HepG2 (cell line): ENCODE results near the gene PEX12. TPM values are rescaled to one million over a fixed set of nuclear protein-coding genes. Genes with fewer than 3 reads are reported as not detected.

Source experiments
- ATAC-seq: fragments of 200-7000 bp; cut with Tn5 transposase; 3 replicates; pipeline ENCODE4 v1.9.1; 2020; ENCODE audit warnings: mild to moderate bottlenecking, moderate library complexity
- BruUV-seq: library from RNA; stranded (reverse); fragments of 400-500 nt; replicated peaks from 2 replicates; lab custom pipeline; 2021; lab: Mats Ljungman, UMichigan
- CTCF ChIA-PET: fragments of 300-600 bp; formaldehyde crosslinking; extraction: SDS; loops from one replicate; lab custom pipeline; 2021; ENCODE audit warnings: low total read pairs, inconsistent platforms, low intra/inter-chr PET ratio; lab: Yijun Ruan, JAX
- POLR2A ChIA-PET: fragments of 350-600 bp; sonication (Branson Sonifier 250); formaldehyde crosslinking; loops from one replicate; lab custom pipeline; 2020; ENCODE audit warnings: antibody characterized with exemption, inconsistent platforms; lab: Yijun Ruan, JAX
- DNase-seq: peaks from one replicate; pipeline ENCODE4 v3.0.0-alpha.2; 2015; ENCODE audit warnings: low spot score
- FAIRE-seq: peaks from 3 replicates; lab custom pipeline; 2011; peaks lifted over from hg19 to GRCh38; lab: Jason Lieb, UNC
- H2AFZ ChIP-seq: one replicate; pipeline ENCODE4 v1.6.1; 2011; ENCODE audit warnings: low read length, inconsistent platforms
- H3K27ac ChIP-seq: fragments of 300-600 bp; 3 replicates; pipeline ENCODE4 v1.8.0; 2011; ENCODE audit warnings: mixed run types, mild to moderate bottlenecking, mixed read lengths, low read length, inconsistent platforms; ENCODE audit not compliant: insufficient read depth; ENCODE audit errors: extremely low read length
- H3K27me3 ChIP-seq, 2 experiments: fragments of 200-600 bp in 1 of 2; 2 replicates in 1 of 2; 3 replicates in 1 of 2; pipeline versions ENCODE4 v1.6.0 to v1.8.0; 2011; ENCODE audit warnings: low read length in 2 of 2, mild to moderate bottlenecking in 2 of 2, moderate library complexity in 2 of 2, inconsistent platforms in 1 of 2; ENCODE audit not compliant: insufficient read depth in 2 of 2, control insufficient read depth in 1 of 2
- H3K36me3 ChIP-seq, 2 experiments: fragments of 200-600 bp in 1 of 2; replicated peaks in 1 of 2; 2 replicates in 1 of 2; 3 replicates in 1 of 2; pipeline versions ENCODE4 v1.5.1 to v1.8.0; 2011; ENCODE audit warnings: low read length in 2 of 2, inconsistent platforms in 1 of 2; ENCODE audit not compliant: insufficient read depth in 2 of 2, control insufficient read depth in 1 of 2
- H3K4me1 ChIP-seq: 2 replicates; pipeline ENCODE4 v1.5.1; 2012; ENCODE audit warnings: low read length, inconsistent platforms; ENCODE audit not compliant: insufficient read depth
- H3K4me2 ChIP-seq: 2 replicates; pipeline ENCODE4 v1.6.0; 2011; ENCODE audit warnings: low read depth, low read length, inconsistent platforms
- H3K4me3 ChIP-seq, 3 experiments: fragments of 200-600 bp in 1 of 3; sonication (generic), shearing (Covaris generic) in 1 of 3; replicated peaks in 1 of 3; 2 replicates each; pipeline ENCODE4 v1.5.1; 2011 to 2016; ENCODE audit warnings: low read length in 3 of 3, inconsistent platforms in 2 of 3, low read depth in 2 of 3, mild to moderate bottlenecking in 2 of 3, control low read depth in 1 of 3, mixed read lengths in 1 of 3; ENCODE audit not compliant: insufficient read depth in 1 of 3
- H3K79me2 ChIP-seq: one replicate; pipeline ENCODE4 v1.6.1; 2011; ENCODE audit warnings: low read length, inconsistent platforms; ENCODE audit not compliant: insufficient read depth
- H3K9ac ChIP-seq: 2 replicates; pipeline ENCODE4 v1.6.0; 2011; ENCODE audit warnings: mild to moderate bottlenecking, low read depth, low read length, inconsistent platforms; ENCODE audit not compliant: insufficient read depth
- H3K9me3 ChIP-seq: 2 replicates; pipeline ENCODE4 v1.5.1; 2012; ENCODE audit warnings: mild to moderate bottlenecking, low read length
- H4K20me1 ChIP-seq: 2 replicates; pipeline ENCODE4 v1.6.0; 2011; ENCODE audit warnings: inconsistent platforms, mild to moderate bottlenecking, low read length, moderate library complexity; ENCODE audit not compliant: insufficient read depth
- ARHGAP35 ChIP-seq: sonication (generic); formaldehyde crosslinking; IDR thresholded peaks from 2 replicates; pipeline ENCODE4 v1.9.0; 2022; ENCODE audit warnings: mild to moderate bottlenecking, inconsistent platforms, moderate library complexity, missing genetic modification reagents, borderline replicate concordance
- ASH2L ChIP-seq: fragments of 300-600, 200-600 bp; sonication (generic); IDR thresholded peaks from 2 replicates; pipeline ENCODE4 v1.7.0; 2017; ENCODE audit warnings: low read depth, mild to moderate bottlenecking, moderate library complexity, mixed read lengths, low read length; ENCODE audit not compliant: insufficient read length
- MEF2D ChIP-seq: sonication (generic); formaldehyde crosslinking; IDR thresholded peaks from 2 replicates; pipeline ENCODE4 v1.5.1; 2020; ENCODE audit warnings: mild to moderate bottlenecking, missing genetic modification reagents
- MIER2 ChIP-seq: IDR thresholded peaks from 2 replicates; pipeline ENCODE4 v1.6.1; 2016; ENCODE audit warnings: missing biosample characterization, missing genetic modification reagents
- NRL ChIP-seq: sonication (generic); formaldehyde crosslinking; IDR thresholded peaks from 2 replicates; pipeline ENCODE4 v1.5.0; 2020; ENCODE audit warnings: missing genetic modification reagents, mild to moderate bottlenecking, moderate library complexity, borderline replicate concordance
- RAD21 ChIP-seq: fragments of 450-650 bp; formaldehyde crosslinking; IDR thresholded peaks from 2 replicates; pipeline ENCODE4 v1.5.0; 2020; ENCODE audit warnings: mild to moderate bottlenecking
- RFXAP ChIP-seq: sonication (generic); formaldehyde crosslinking; IDR thresholded peaks from 2 replicates; pipeline ENCODE4 v1.4.0; 2020; ENCODE audit warnings: missing genetic modification reagents, borderline replicate concordance
- SMC3 ChIP-seq: IDR thresholded peaks from 2 replicates; pipeline ENCODE4 v1.6.1; 2011; ENCODE audit warnings: low read length, improper control_type of control experiment
- STAG1 ChIP-seq: sonication (generic); formaldehyde crosslinking; IDR thresholded peaks from 2 replicates; pipeline ENCODE4 v1.4.0; 2020; ENCODE audit warnings: missing genetic modification reagents
- TEAD3 ChIP-seq: optimal IDR thresholded peaks from 2 replicates; pipeline ENCODE3; 2016; ENCODE audit warnings: borderline replicate concordance
- ZBTB38 ChIP-seq: sonication (generic); formaldehyde crosslinking; IDR thresholded peaks from 2 replicates; pipeline ENCODE4 v1.5.1; 2020; ENCODE audit warnings: mild to moderate bottlenecking, missing genetic modification reagents
- ZNF260 ChIP-seq: sonication (generic); formaldehyde crosslinking; IDR thresholded peaks from 2 replicates; pipeline ENCODE4 v1.4.0; 2020; ENCODE audit warnings: missing genetic modification reagents, low read depth, mild to moderate bottlenecking, borderline replicate concordance
- ZNF33A ChIP-seq: sonication (generic); formaldehyde crosslinking; IDR thresholded peaks from 2 replicates; pipeline ENCODE4 v1.5.1; 2020; ENCODE audit warnings: missing genetic modification reagents, mild to moderate bottlenecking, moderate library complexity, borderline replicate concordance
- ZNF782 ChIP-seq: sonication (generic); formaldehyde crosslinking; IDR thresholded peaks from 2 replicates; pipeline ENCODE4 v1.4.0; 2020; ENCODE audit warnings: missing genetic modification reagents, mild to moderate bottlenecking, borderline replicate concordance
- WGBS: methylation state at CpG from one replicate; pipeline ENCODE4 v1.1.6; 2017; ENCODE audit warnings: low lambda C conversion rate; 5-methylcytosine and 5-hydroxymethylcytosine counted together
- in situ Hi-C: cut with HindIII; loops from 2 replicates; pipeline ENCODE4 v1.10.0; 2017; ENCODE audit warnings: low pct_unique_long_range_greater_than_20kb; ENCODE audit not compliant: extremely low pct_ligation_motif_present
- intact Hi-C: fragments of 100-400 bp; cut with micrococcal nuclease; formaldehyde crosslinking; loops from one replicate; pipeline ENCODE4 v1.10.0; 2022; ENCODE audit not compliant: unreplicated experiment
- polyA plus RNA-seq, 8 experiments: library from polyadenylated mRNA; depleted of rRNA in 3 of 8; stranded (reverse) in 7 of 8; unstranded in 1 of 8; fragments of >200 nt; fragmentation: Illumina TruSeq in 4 of 8; extraction: Trizol in 4 of 8; gene quantifications; 2 replicates each; pipeline versions ENCODE4 v1.2.1 to v1.2.3, GENCODE V29; 2011 to 2016; ENCODE audit warnings: low read depth in 4 of 8, missing spikeins in 1 of 8, mixed read lengths in 1 of 8; ENCODE audit not compliant: insufficient read depth in 1 of 8
- total RNA-seq, 5 experiments: library from RNA; depleted of rRNA; stranded (reverse); fragments of >200 nt; fragmentation: Illumina TruSeq; extraction: Trizol; gene quantifications; 2 replicates each; pipeline ENCODE4 v1.2.3, GENCODE V29; 2016; ENCODE audit warnings: low read depth in 1 of 5
- TF ChIP-seq, protein P1 (sequence below): sonication (generic); formaldehyde crosslinking; IDR thresholded peaks from 2 replicates; pipeline ENCODE4 v1.5.0; 2020; ENCODE audit warnings: mild to moderate bottlenecking, missing genetic modification reagents, moderate library complexity
- TF ChIP-seq, protein P2 (sequence below): sonication (generic); formaldehyde crosslinking; IDR thresholded peaks from 2 replicates; pipeline ENCODE4 v1.4.0; 2020; ENCODE audit warnings: missing genetic modification reagents, low read depth, mild to moderate bottlenecking, borderline replicate concordance
- TF ChIP-seq, protein P3 (sequence below): IDR thresholded peaks from 2 replicates; pipeline ENCODE4 v1.6.1; 2016; ENCODE audit warnings: control low read depth
- TF ChIP-seq, protein P4 (sequence below): sonication (generic); formaldehyde crosslinking; IDR thresholded peaks from 2 replicates; pipeline ENCODE4 v1.5.0; 2020; ENCODE audit warnings: missing genetic modification reagents, mild to moderate bottlenecking, borderline replicate concordance
- TF ChIP-seq, protein P5 (sequence below): sonication (generic); formaldehyde crosslinking; IDR thresholded peaks from 2 replicates; pipeline ENCODE4 v1.4.0; 2020; ENCODE audit warnings: missing genetic modification reagents, mild to moderate bottlenecking, borderline replicate concordance

Gene PEX12
- total and polyA plus RNA-seq, 2 of the 13 experiments (the other 11 are each of a cell fraction or from before 2014, with no cell fraction given), result 5.1 to 11.9 TPM

DNA sequence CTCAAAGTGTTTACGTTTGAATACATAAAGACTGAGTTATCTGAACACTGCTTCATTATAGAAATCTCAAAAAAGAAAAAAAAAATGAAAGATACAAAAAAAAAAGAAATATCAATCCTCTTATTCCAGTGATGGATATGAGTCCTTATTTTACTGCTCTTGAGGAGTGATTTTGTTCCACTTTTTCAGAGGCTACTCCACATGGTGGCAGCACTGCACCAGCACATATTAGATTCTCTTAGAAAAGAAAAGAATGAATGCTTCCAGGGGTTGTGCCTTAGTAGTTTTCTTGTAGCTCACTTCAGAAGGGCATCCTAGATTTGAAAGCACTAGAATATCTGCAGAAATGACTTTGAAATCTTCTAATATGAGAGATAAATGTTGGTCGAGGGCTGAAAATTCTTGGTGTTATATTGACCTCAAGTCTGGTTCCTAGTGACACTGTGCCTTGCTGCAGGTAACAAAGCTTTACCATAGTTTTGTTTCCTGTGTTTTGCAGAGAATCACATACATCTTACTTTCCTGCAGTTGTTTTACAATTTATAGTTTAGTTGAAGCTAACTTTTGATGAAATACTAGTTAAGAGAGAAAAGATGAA is 34.7 kb upstream of the PEX12 start:
- in situ Hi-C loops, result loop anchor here (5.0 kb wide), 1 partner anchor 134 kb away; no protein-coding TSS in a partner anchor
- ATAC-seq, result no peak
- Histone ChIP-seq H3K79me2 (no peaks in the 10 kb centered on the region), H3K36me3 (peaks cover 7 to 26% of the 10 kb centered on the region in 2 experiments), H3K9me3 (no peaks in the 10 kb centered on the region), H3K9ac (no peak overlapping the region), H2AFZ (no peak overlapping the region), H3K27me3 (no peaks in the 10 kb centered on the region), H3K4me1 (no peaks in the 10 kb centered on the region), H3K4me3 (no peak overlapping the region), H4K20me1 (no peaks in the 10 kb centered on the region), H3K4me2 (no peak overlapping the region), H3K27ac (no peak overlapping the region)
- ChIA-PET POLR2A (interaction anchor here (0.9 kb wide), 1 partner anchor 24 kb away, joined by 3 read pairs; no protein-coding TSS in a partner anchor), CTCF (interaction anchor here (2.6 kb wide), 1 partner anchor 134 kb away, joined by 54 read pairs; no protein-coding TSS in a partner anchor)
- peak; percentile 48 for DNase-seq
- intact Hi-C loops, result loop anchor here (1.0 kb wide), 1 partner anchor 134 kb away; no protein-coding TSS in a partner anchor
- no TSS peak for BruUV-seq
- WGBS, result 61% methylated on average over 2 of the region's 2 CpGs
- peak; percentile 63 for FAIRE-seq
- TF ChIP-seq ZBTB38 (CRISPR knock-in tag) (no peak), ARHGAP35 (CRISPR knock-in tag) (no peak), RAD21 (CRISPR knock-in tag) (peak; percentile 21; the same call in 1 of the 2 replicates), ZNF782 (CRISPR knock-in tag) (no peak), SMC3 (peak; percentile 56), MEF2D (CRISPR knock-in tag) (no peak), ZNF33A (CRISPR knock-in tag) (no peak), STAG1 (CRISPR knock-in tag) (peak; percentile 73), ASH2L (no peak), ZNF260 (no peak), NRL (CRISPR knock-in tag) (no peak), RFXAP (CRISPR knock-in tag) (no peak), TEAD3 (CRISPR knock-in tag) (no peak), MIER2 (no peak)
- TF ChIP-seq, protein P1, sequence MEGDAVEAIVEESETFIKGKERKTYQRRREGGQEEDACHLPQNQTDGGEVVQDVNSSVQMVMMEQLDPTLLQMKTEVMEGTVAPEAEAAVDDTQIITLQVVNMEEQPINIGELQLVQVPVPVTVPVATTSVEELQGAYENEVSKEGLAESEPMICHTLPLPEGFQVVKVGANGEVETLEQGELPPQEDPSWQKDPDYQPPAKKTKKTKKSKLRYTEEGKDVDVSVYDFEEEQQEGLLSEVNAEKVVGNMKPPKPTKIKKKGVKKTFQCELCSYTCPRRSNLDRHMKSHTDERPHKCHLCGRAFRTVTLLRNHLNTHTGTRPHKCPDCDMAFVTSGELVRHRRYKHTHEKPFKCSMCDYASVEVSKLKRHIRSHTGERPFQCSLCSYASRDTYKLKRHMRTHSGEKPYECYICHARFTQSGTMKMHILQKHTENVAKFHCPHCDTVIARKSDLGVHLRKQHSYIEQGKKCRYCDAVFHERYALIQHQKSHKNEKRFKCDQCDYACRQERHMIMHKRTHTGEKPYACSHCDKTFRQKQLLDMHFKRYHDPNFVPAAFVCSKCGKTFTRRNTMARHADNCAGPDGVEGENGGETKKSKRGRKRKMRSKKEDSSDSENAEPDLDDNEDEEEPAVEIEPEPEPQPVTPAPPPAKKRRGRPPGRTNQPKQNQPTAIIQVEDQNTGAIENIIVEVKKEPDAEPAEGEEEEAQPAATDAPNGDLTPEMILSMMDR, result peak; percentile 67
- TF ChIP-seq, protein P2, sequence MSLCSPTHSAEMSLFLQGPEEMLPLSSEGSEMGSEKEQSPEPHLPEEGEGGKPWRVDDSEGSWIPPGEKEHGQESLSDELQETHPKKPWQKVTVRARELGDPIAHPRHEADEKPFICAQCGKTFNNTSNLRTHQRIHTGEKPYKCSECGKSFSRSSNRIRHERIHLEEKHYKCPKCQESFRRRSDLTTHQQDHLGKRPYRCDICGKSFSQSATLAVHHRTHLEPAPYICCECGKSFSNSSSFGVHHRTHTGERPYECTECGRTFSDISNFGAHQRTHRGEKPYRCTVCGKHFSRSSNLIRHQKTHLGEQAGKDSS (CRISPR knock-in tag), result no peak
- TF ChIP-seq, protein P3, sequence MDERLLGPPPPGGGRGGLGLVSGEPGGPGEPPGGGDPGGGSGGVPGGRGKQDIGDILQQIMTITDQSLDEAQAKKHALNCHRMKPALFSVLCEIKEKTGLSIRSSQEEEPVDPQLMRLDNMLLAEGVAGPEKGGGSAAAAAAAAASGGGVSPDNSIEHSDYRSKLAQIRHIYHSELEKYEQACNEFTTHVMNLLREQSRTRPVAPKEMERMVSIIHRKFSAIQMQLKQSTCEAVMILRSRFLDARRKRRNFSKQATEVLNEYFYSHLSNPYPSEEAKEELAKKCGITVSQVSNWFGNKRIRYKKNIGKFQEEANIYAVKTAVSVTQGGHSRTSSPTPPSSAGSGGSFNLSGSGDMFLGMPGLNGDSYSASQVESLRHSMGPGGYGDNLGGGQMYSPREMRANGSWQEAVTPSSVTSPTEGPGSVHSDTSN (CRISPR knock-in tag), result no peak
- TF ChIP-seq, protein P4, sequence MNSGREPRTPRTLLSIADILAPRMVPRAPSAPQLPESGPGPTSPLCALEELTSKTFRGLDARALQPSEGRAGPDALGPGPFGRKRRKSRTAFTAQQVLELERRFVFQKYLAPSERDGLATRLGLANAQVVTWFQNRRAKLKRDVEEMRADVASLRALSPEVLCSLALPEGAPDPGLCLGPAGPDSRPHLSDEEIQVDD (CRISPR knock-in tag), result no peak
- TF ChIP-seq, protein P5, sequence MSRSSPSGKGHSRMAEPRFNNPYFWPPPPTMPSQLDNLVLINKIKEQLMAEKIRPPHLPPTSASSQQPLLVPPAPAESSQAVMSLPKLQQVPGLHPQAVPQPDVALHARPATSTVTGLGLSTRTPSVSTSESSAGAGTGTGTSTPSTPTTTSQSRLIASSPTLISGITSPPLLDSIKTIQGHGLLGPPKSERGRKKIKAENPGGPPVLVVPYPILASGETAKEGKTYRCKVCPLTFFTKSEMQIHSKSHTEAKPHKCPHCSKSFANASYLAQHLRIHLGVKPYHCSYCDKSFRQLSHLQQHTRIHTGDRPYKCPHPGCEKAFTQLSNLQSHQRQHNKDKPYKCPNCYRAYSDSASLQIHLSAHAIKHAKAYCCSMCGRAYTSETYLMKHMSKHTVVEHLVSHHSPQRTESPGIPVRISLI (CRISPR knock-in tag), result no peak
